GM18511 (cell line): ENCODE results near the gene CD84.
"Not testable (repeated sequence)": the region's sequence is repeated elsewhere in the genome, so short reads cannot be mapped to it uniquely, and the experiment has no call there.

ENCODE experiments used
- ATAC-seq: cut with Tn5 transposase; IDR thresholded peaks from one replicate; pipeline ENCODE4 v1.9.1; 2021; ENCODE audit warnings: mild to moderate bottlenecking, moderate library complexity; ENCODE audit not compliant: unreplicated experiment

CD84 gene

GRCh38 chr1:160544647-160545046, 34.6 kb downstream of the CD84 start:
- ATAC-seq = no peak

GRCh38 chr1:160542303-160542945, 36.9 kb downstream of the CD84 start:
- no peak for ATAC-seq

GRCh38 chr1:160541622-160542302, 37.5 kb downstream of the CD84 start:
- no peak for ATAC-seq

GRCh38 chr1:160540859-160541233, 38.5 kb downstream of the CD84 start:
- no peak for ATAC-seq

GRCh38 chr1:160539990-160540858, 39.1 kb downstream of the CD84 start:
- ATAC-seq = peak; percentile 95

GRCh38 chr1:160539684-160539989, 39.7 kb downstream of the CD84 start:
- ATAC-seq = no peak

GRCh38 chr1:160538985-160539651, 40.2 kb downstream of the CD84 start:
- ATAC-seq = no peak

GRCh38 chr1:160537714-160538665, 41.3 kb downstream of the CD84 start:
- ATAC-seq = no peak

GRCh38 chr1:160534823-160535605, 44.3 kb downstream of the CD84 start:
- ATAC-seq = no peak

GRCh38 chr1:160532557-160532813, 46.8 kb downstream of the CD84 start:
- not testable (repeated sequence) for ATAC-seq

- not testable (repeated sequence) for ATAC-seq
Observed at GRCh38 chr1:160531809-160532556, 47.3 kb downstream of the CD84 start.

- ATAC-seq = not testable (repeated sequence)
Observed at GRCh38 chr1:160529401-160529952, 49.8 kb downstream of the CD84 start.

GRCh38 chr1:160523789-160524188, 55.5 kb downstream of the CD84 start:
- not testable (repeated sequence) for ATAC-seq

GRCh38 chr1:160522622-160523345, 56.5 kb downstream of the CD84 start, which contains the start of gene SLAMF6:
SLAMF6 (minus strand) TSS chr1:160523255; CDS start chr1:160523192, 63 bp downstream.
- peak; percentile 65 for ATAC-seq

GRCh38 chr1:160522136-160522535, 57.2 kb downstream of the CD84 start:
- no peak for ATAC-seq

- ATAC-seq = no peak
Observed at GRCh38 chr1:160521554-160521953, 57.7 kb downstream of the CD84 start.

- ATAC-seq = no peak
Observed at GRCh38 chr1:160520999-160521398, 58.3 kb downstream of the CD84 start.

GRCh38 chr1:160520582-160520981, 58.7 kb downstream of the CD84 start:
- no peak for ATAC-seq
